Central memory CD4-positive, alpha-beta T cell (primary cell): ENCODE measurements around the gene TUBA4B.
"Not testable (repeated sequence)": the region's sequence is repeated elsewhere in the genome, so short reads cannot be mapped to it uniquely, and the experiment has no call there.

Experiments
- DNase-seq: peaks from one replicate; pipeline ENCODE4 v3.0.0; 2022

TUBA4B gene

GRCh38 chr2:219277703-219278654 is 24.9 kb downstream of the TUBA4B start:
- peak; percentile 71 for DNase-seq

GRCh38 chr2:219278655-219279150 is 25.7 kb downstream of the TUBA4B start:
- DNase-seq, result no peak

DNA sequence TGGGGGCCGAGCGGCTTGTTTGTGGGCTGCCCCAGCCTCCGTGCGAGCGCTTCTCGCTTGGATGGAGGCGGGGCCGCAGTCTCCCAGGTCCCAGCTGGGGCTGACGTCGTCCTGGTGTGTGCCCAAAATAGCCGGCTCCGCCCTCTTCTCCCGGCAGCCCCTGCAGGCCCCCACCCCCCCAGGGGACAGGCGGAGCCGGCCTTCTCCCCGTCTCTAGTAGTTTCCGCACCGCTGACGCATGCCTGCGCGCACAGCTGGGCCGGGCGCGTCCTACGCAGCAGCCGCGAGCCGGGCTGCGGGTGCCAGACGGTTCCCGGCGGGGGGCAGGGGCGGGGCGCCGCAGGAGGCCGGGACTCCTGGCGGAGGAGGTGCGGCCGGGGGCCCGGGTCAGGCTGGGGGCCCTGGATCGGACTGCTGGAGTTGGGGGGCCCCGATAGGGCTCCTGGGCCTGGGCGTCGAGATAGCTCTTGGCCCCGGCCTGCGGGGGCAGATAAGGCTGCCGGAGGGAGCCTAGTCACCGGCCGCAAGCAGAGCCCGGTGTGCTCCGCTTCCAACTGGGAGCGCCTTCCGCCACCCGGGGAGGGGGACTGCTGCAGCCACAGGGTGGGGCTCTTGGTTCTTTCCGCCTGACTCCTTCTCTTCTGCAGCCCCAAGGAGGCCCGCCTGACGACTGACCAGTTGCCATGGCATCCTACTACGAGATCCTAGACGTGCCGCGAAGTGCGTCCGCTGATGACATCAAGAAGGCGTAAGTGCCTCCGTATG is 26.3 kb downstream of the TUBA4B start, which contains the start of gene DNAJB2:
Gene DNAJB2 (plus strand): TSS at position 216 of the 765 bp plus-strand sequence. CDS start 468 bp downstream, at position 684.
- peak; percentile 99 for DNase-seq

DNA sequence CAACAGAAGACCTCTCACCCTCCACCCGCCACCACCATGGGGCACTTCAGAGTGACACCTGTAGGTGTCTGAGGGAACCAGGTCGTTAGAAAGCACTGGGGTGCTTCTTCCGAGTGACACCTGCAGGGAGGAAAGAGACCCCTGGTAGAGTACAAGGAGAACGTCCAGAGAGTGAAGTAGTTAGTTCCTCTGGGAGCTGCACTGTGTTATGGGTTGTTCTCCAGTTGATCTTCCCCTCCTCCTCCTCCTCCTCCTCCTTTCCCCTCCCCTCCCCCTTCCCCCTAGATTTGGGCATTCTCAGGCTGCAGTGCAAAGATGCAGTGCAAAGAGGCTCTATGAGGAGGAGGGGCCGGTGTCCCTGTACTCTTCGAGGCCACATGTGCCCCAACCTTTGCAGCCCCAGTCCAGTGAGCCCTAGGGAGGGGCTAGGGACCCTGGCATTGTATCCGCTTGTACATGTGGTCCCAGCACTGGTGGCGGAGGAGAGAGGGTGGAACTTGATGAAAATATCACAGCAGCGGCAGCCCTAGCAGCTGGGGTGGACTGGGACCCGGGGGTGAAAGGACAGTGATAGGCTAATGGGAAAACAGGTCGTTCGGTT is 27.0 kb downstream of the TUBA4B start:
- no peak for DNase-seq

DNA sequence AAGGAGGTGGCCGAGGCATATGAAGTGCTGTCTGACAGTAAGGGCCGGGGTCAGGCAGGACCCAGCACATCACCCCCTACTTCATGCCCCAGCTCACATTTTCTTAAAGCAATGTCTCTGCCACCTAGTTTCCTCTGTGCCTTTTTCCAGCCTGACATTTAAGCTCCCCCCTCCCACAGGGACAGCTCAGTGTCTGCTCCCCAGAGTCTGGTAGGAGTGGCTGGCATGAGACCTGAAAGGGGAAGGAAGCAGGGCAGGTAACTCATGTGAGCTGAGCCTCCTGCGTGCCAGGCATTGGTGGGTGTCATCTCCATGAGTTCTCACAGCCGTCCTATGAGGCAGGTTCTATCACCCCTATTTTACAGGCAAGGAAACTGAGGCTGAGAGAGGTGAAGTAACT is 27.6 kb downstream of the TUBA4B start:
- DNase-seq, result no peak

GRCh38 chr2:219281588-219281987 is 28.5 kb downstream of the TUBA4B start:
- DNase-seq, result no peak

- DNase-seq, result no peak
These were observed 29.3 kb downstream of the TUBA4B start for GRCh38 chr2:219282375-219282774.

GRCh38 chr2:219282943-219283581 is 30.0 kb downstream of the TUBA4B start:
- no peak for DNase-seq

DNA sequence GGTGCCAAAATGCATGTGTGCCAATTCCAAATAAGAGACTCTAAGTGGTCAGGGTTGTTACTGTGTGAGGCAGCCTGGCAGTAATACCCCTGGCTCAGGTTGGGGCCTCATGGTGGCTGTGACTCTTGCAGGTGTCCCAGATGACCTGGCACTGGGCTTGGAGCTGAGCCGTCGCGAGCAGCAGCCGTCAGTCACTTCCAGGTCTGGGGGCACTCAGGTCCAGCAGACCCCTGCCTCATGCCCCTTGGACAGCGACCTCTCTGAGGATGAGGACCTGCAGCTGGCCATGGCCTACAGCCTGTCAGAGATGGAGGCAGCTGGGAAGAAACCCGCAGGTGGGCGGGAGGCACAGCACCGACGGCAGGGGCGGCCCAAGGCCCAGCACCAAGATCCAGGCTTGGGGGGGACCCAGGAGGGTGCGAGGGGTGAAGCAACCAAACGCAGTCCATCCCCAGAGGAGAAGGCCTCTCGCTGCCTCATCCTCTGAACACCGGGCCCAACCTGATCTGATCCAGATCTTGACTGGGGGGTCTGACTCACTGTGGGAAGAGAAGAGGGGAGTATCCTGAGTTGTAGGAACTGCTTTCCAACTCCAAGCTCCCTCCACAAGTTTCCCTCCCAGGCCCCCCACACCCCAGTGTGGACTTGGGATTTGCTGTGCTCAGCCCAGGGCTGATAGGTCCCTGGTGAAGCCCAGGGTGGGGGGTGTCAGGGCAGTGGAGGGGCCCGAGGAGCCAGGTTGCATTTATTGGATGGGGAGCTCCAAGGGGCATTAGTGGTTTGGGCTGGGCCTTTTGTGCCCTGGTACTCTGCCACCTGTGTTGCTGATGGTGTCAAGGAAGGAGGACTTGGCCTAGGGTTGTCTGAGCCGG is 31.7 kb downstream of the TUBA4B start:
- no peak for DNase-seq

DNA sequence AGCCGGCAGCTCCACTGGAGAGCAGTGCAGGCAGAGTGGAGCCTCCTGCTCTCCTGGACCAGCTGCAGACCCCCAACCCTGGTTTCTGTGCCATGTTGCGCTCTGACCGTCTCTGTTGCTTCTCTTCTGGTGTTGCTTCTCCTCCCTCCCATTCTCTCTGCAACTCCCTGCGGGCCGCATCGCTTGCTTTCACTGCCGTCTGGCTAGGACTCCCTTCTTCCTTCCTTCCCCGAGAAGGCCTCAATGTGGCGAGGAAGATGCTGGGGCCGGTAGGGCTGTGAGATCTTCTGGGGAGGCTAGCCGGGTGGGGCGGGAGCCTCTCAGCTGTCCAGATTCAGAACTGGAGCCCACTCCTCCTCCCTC is 32.3 kb downstream of the TUBA4B start:
- DNase-seq, result no peak

DNA sequence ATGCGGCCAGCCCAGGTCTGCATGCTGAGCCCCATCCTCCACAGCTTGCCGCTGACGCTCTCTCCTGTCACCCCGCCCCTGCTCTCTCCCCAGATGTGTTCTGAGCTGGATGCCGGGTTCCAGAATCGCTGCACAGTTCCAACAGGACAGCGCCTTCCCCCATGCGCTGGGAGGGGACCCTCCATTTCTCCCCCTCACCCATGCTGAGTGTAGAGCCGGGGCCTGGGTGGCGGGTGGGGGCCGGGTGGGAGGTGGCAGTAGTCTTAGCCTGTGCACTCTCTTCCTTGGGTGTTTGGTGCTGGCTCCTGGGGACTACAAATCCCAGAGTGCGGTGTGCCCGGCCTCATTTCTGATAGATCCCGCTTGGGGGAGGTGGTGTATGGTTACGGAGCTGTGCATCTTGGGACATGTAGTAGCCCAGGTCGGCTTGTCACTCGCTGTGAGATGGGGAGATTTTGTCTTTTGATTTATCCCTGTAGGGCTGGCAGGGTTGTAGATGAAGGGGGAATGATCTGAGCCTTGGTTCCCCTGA is 32.9 kb downstream of the TUBA4B start:
- DNase-seq, result no peak

GRCh38 chr2:219286436-219287115 is 33.5 kb downstream of the TUBA4B start:
- DNase-seq, result no peak

DNA sequence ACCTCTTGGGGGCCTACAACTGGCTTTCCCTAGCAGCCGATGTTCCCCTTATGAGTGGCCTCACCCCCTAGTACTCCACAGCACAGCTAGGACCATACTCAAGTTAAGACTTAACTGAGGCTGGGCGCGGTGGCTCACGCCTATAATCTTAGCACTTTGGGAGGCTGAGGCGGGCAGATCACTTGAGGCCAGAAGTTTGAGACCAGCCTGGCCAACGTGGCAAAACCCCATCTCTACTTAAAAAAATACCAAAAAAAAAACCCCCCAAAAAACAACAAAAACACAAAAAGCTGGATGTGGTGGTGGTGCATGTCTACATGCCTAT is 34.0 kb downstream of the TUBA4B start:
- DNase-seq, result not testable (repeated sequence)

GRCh38 chr2:219287580-219288265 is 34.7 kb downstream of the TUBA4B start:
- DNase-seq, result no peak

- no peak for DNase-seq
These were observed 36.1 kb downstream of the TUBA4B start for GRCh38 chr2:219289195-219289536.

- no peak for DNase-seq
These were observed 36.7 kb downstream of the TUBA4B start for GRCh38 chr2:219289537-219290361.

DNA sequence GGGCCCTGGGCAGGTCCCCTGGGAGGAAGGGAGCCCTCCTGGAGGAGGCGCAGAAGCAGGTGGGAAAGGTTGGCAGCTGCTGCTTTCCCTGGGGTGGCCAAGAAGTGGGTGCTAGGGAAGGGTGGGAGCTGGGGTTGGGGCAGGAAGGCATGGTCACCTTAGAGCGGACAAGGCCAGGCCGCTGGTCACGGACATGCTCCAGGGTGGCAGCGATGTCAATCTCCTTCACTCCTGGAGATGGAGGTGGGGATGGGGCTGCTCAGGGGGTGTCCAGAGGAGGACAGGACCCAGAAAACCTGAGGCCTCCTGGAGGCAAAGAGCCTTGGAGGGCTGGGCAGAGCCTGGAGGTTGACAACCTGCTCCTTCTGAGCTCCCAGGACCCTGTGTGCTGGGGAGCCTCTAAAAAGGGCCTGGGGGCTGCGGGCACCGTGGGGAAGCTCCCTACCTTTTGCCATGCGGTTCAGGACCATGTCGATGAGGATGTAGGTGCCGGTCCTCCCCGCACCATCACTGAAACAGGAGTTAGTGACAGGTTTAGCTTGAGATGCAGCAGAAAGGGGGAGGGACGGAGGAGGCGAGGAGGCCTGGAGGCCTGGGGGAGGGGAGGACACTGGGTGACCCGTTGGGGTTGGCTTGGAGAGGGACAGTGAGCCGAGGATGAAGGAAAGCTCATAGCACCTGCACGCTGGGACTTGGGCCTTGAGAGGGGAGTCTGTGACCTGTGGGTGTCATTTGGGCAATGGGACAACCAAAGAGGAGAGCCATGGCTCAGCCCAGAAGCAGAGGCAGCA is 37.5 kb downstream of the TUBA4B start:
- no peak for DNase-seq

GRCh38 chr2:219291394-219291793 is 38.4 kb downstream of the TUBA4B start:
- DNase-seq, result no peak
